MCF 10A (cell line): ENCODE measurements around the gene TNFRSF4. TPM values are rescaled to one million over a fixed set of nuclear protein-coding genes. Genes with fewer than 3 reads are reported as not detected.

Experiments
- BruUV-seq: library from RNA; stranded (reverse); fragments of 400-500 nt; replicated peaks from 2 replicates; lab custom pipeline; 2021; lab: Mats Ljungman, UMichigan
- CTCF ChIA-PET: fragments of 300-600 bp; sonication (Branson Sonifier 250); formaldehyde crosslinking; extraction: SDS; loops from one replicate; lab custom pipeline; 2021; ENCODE audit warnings: antibody characterized with exemption, inconsistent platforms; lab: Yijun Ruan, JAX
- POLR2A ChIA-PET: fragments of 300-600, 350-650 bp; sonication (Branson Sonifier 250); formaldehyde crosslinking; extraction: SDS; loops from one replicate; lab custom pipeline; 2020; ENCODE audit warnings: antibody characterized with exemption, inconsistent platforms; lab: Yijun Ruan, JAX
- DNase-seq: peaks from one replicate; pipeline ENCODE4 v3.0.0-alpha.2; 2018; ENCODE audit not compliant: unreplicated experiment
- H3K27ac Mint-ChIP-seq: one replicate; pipeline ENCODE4 v1.8.0; 2022; ENCODE audit warnings: mild to moderate bottlenecking, low read depth, mixed read lengths; ENCODE audit not compliant: unreplicated experiment
- H3K27me3 Mint-ChIP-seq: one replicate; pipeline ENCODE4 v1.8.0; 2022; ENCODE audit warnings: mixed read lengths; ENCODE audit not compliant: insufficient read depth, unreplicated experiment
- H3K36me3 Mint-ChIP-seq: one replicate; pipeline ENCODE4 v1.8.0; 2022; ENCODE audit warnings: mild to moderate bottlenecking, moderate library complexity, mixed read lengths; ENCODE audit not compliant: insufficient read depth, unreplicated experiment
- H3K4me1 Mint-ChIP-seq: one replicate; pipeline ENCODE4 v1.8.0; 2022; ENCODE audit warnings: mixed read lengths; ENCODE audit not compliant: insufficient read depth, unreplicated experiment
- H3K4me3 Mint-ChIP-seq: one replicate; pipeline ENCODE4 v1.8.0; 2022; ENCODE audit warnings: mild to moderate bottlenecking, moderate library complexity, mixed read lengths; ENCODE audit not compliant: unreplicated experiment
- H3K9me3 Mint-ChIP-seq: one replicate; pipeline ENCODE4 v1.8.0; 2022; ENCODE audit warnings: mixed read lengths; ENCODE audit not compliant: unreplicated experiment
- CTCF ChIP-seq: fragments of 200-600 bp; IDR thresholded peaks from one replicate; pipeline ENCODE4 v1.8.0; 2022; ENCODE audit warnings: antibody characterized with exemption, mild to moderate bottlenecking; ENCODE audit not compliant: unreplicated experiment
- intact Hi-C: fragments of 100-400 bp; cut with micrococcal nuclease; formaldehyde crosslinking; loops from 2 replicates; pipeline ENCODE4 v1.14.1; 2022
- total RNA-seq: library from RNA; stranded (reverse); gene quantifications from 2 replicates; pipeline ENCODE4 v1.2.3, GENCODE V29; 2022

The TNFRSF4 gene
- total RNA-seq, 1 experiment from 2014 or later: not detected

- POLR2A ChIA-PET: no interaction called here
- intact Hi-C loops: no loop called here
- H3K36me3 Mint-ChIP-seq: peaks cover 8% of the 10 kb centered on the region
Observed at GRCh38 chr1:1247341-1247913, 33.5 kb upstream of the TNFRSF4 start.

GRCh38 chr1:1246577-1247340 is 32.8 kb upstream of the TNFRSF4 start, which contains the start of gene C1QTNF12:
C1QTNF12 (minus strand) TSS chr1:1246722; CDS start chr1:1246690, 32 bp downstream.
- Mint-ChIP-seq H3K4me3 (no peak within 1 kb of the TSS), H3K27me3 (no peaks in the 10 kb centered on the region), H3K9me3 (no peaks in the 10 kb centered on the region), H3K4me1 (peaks cover 6% of the 10 kb centered on the region), H3K36me3 (peaks cover 1% of the 10 kb centered on the region), H3K27ac (no peak within 1 kb of the TSS)
- TF ChIP-seq CTCF: no peak
- DNase-seq: no peak
- ChIA-PET CTCF (no interaction called here), POLR2A (no interaction called here)
- intact Hi-C loops: no loop called here
- no TSS peak for BruUV-seq

More at GRCh38 chr1:1247341-1247913, 33.5 kb upstream of the TNFRSF4 start:
- Mint-ChIP-seq H3K27me3 (no peaks in the 10 kb centered on the region), H3K4me3 (no peak overlapping the region), H3K27ac (no peak overlapping the region), H3K4me1 (peaks cover 6% of the 10 kb centered on the region), H3K9me3 (no peaks in the 10 kb centered on the region)
- CTCF ChIA-PET: no interaction called here
- DNase-seq: no peak
- BruUV-seq: no TSS peak
- TF ChIP-seq CTCF: no peak

- no peaks in the 10 kb centered on the region for H3K36me3 Mint-ChIP-seq
- H3K4me1 Mint-ChIP-seq: peaks cover 3% of the 10 kb centered on the region
- intact Hi-C loops: no loop called here
- no peak overlapping the region for H3K4me3 Mint-ChIP-seq
- no peak for DNase-seq
- no peaks in the 10 kb centered on the region for H3K27me3 Mint-ChIP-seq
- TF ChIP-seq CTCF: no peak
- no peaks in the 10 kb centered on the region for H3K9me3 Mint-ChIP-seq
- BruUV-seq: no TSS peak
- CTCF ChIA-PET: no interaction called here
- POLR2A ChIA-PET: interaction anchor here (0.6 kb wide), 1 partner anchor 22 kb away, joined by 4 read pairs; no protein-coding TSS in a partner anchor
- H3K27ac Mint-ChIP-seq: no peak overlapping the region
Observed at GRCh38 chr1:1245817-1246576, 32.0 kb upstream of the TNFRSF4 start.
